GM23338 (cell line): ENCODE results near the gene CTNNA3.

ENCODE experiments used
- CTCF ChIP-seq, 2 experiments: fragments of 200-600 bp in 1 of 2; sonication (generic) in 1 of 2; conservative IDR thresholded peaks; 2 replicates each; pipeline versions ENCODE4 v1.5.1 to v1.6.1; 2016 to 2017; ENCODE audit warnings: antibody characterized with exemption in 2 of 2, low read depth in 2 of 2, mild to moderate bottlenecking in 2 of 2, moderate library complexity in 1 of 2
- EZH2 ChIP-seq: fragments of 200-600 bp; sonication (generic); IDR thresholded peaks from one replicate; pipeline ENCODE4 v1.8.0; 2017; ENCODE audit warnings: antibody characterized with exemption, mild to moderate bottlenecking, low read depth; ENCODE audit not compliant: unreplicated experiment
- POLR2AphosphoS5 ChIP-seq: IDR thresholded peaks from 2 replicates; pipeline ENCODE4 v1.6.1; 2016; ENCODE audit warnings: antibody characterized with exemption, low read depth
- STAT1 ChIP-seq: IDR thresholded peaks from one replicate; pipeline ENCODE4 v1.6.1; 2016; ENCODE audit warnings: antibody characterized with exemption; ENCODE audit not compliant: unreplicated experiment
- TF ChIP-seq, protein P1 (sequence below): IDR thresholded peaks from one replicate; pipeline ENCODE4 v1.6.1; 2018; ENCODE audit warnings: antibody characterized with exemption; ENCODE audit not compliant: unreplicated experiment

- no peak for TF ChIP-seq CTCF (conservative IDR thresholded peaks at IDR 0.05; ENCODE audit: low read depth in 2 of 2)
- TF ChIP-seq EZH2: no peak
- TF ChIP-seq STAT1: no peak
- TF ChIP-seq POLR2AphosphoS5: no peak
- TF ChIP-seq, protein P1, sequence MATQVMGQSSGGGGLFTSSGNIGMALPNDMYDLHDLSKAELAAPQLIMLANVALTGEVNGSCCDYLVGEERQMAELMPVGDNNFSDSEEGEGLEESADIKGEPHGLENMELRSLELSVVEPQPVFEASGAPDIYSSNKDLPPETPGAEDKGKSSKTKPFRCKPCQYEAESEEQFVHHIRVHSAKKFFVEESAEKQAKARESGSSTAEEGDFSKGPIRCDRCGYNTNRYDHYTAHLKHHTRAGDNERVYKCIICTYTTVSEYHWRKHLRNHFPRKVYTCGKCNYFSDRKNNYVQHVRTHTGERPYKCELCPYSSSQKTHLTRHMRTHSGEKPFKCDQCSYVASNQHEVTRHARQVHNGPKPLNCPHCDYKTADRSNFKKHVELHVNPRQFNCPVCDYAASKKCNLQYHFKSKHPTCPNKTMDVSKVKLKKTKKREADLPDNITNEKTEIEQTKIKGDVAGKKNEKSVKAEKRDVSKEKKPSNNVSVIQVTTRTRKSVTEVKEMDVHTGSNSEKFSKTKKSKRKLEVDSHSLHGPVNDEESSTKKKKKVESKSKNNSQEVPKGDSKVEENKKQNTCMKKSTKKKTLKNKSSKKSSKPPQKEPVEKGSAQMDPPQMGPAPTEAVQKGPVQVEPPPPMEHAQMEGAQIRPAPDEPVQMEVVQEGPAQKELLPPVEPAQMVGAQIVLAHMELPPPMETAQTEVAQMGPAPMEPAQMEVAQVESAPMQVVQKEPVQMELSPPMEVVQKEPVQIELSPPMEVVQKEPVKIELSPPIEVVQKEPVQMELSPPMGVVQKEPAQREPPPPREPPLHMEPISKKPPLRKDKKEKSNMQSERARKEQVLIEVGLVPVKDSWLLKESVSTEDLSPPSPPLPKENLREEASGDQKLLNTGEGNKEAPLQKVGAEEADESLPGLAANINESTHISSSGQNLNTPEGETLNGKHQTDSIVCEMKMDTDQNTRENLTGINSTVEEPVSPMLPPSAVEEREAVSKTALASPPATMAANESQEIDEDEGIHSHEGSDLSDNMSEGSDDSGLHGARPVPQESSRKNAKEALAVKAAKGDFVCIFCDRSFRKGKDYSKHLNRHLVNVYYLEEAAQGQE: no peak
These were observed 815.2 kb downstream of the CTNNA3 start for GRCh38 chr10:66880826-66881225.
